Uterus (tissue), 2 donors: Measurements from ENCODE around the gene RIC1.

Experiments
- POLR2A ChIP-seq, 2 donors: fragments of 450-650 bp; IDR thresholded peaks; one replicate each; pipeline ENCODE4 v1.6.1; 2016; ENCODE audit warnings: antibody characterized with exemption in 2 of 2, mild to moderate bottlenecking in 1 of 2, moderate library complexity in 1 of 2
- TF ChIP-seq, protein P1 (sequence below), 4 experiments: fragments of 200-600 bp in 2 of 4; fragments of 450-650 bp in 2 of 4; sonication (generic) in 2 of 4; IDR thresholded peaks; one replicate each; pipeline ENCODE4 v1.5.1; 2016 to 2019; ENCODE audit warnings: antibody characterized with exemption in 4 of 4, mild to moderate bottlenecking in 2 of 4, moderate library complexity in 1 of 4

DNA sequence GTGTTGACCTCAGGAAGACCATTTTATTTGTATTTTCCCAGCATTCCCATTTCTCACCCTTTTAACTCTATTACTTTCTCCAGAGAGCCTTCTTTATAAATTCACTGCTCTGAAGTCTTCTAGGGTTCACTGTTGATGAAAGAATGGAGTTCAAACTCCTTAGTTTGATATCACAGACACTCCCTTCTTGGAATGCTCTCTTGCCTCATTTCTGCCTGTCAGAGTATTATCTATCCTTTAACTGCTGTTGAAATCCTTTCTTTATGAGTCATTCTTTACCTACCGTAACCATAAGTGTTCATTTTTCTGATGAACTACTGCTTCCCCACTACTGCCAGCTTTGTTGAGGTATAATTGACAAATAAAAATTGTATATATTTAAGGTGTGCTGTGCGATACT is 4.3 kb downstream of the RIC1 start:
- TF ChIP-seq, protein P1, sequence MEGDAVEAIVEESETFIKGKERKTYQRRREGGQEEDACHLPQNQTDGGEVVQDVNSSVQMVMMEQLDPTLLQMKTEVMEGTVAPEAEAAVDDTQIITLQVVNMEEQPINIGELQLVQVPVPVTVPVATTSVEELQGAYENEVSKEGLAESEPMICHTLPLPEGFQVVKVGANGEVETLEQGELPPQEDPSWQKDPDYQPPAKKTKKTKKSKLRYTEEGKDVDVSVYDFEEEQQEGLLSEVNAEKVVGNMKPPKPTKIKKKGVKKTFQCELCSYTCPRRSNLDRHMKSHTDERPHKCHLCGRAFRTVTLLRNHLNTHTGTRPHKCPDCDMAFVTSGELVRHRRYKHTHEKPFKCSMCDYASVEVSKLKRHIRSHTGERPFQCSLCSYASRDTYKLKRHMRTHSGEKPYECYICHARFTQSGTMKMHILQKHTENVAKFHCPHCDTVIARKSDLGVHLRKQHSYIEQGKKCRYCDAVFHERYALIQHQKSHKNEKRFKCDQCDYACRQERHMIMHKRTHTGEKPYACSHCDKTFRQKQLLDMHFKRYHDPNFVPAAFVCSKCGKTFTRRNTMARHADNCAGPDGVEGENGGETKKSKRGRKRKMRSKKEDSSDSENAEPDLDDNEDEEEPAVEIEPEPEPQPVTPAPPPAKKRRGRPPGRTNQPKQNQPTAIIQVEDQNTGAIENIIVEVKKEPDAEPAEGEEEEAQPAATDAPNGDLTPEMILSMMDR (IDR thresholded peaks at IDR 0.05): no peak
- no peak for TF ChIP-seq POLR2A (IDR thresholded peaks at IDR 0.05)
